Mucosa of descending colon (tissue), 3 donors: ENCODE results near the gene PI4KA. TPM values are rescaled to one million over a fixed set of nuclear protein-coding genes. Genes with fewer than 3 reads are reported as not detected.

Experiments used
- ATAC-seq: fragments of 200-7000 bp; cut with Tn5 transposase; one replicate; pipeline ENCODE4 v1.9.1; 2020; ENCODE audit warnings: mild to moderate bottlenecking, moderate library complexity
- DNase-seq, 3 donors: peaks; one replicate each; pipeline ENCODE4 v3.0.0-alpha.2; 2020
- H3K36me3 ChIP-seq: fragments of 200-600 bp; one replicate; pipeline ENCODE4 v1.8.0; 2021; ENCODE audit warnings: low read depth, mild to moderate bottlenecking
- H3K4me1 ChIP-seq: fragments of 200-600 bp; one replicate; pipeline ENCODE4 v1.8.0; 2021; ENCODE audit warnings: low read depth, mild to moderate bottlenecking
- H3K4me3 ChIP-seq: fragments of 200-600 bp; one replicate; pipeline ENCODE4 v1.8.0; 2021; ENCODE audit warnings: mild to moderate bottlenecking
- H3K9me3 ChIP-seq: fragments of 200-600 bp; one replicate; pipeline ENCODE4 v1.8.0; 2021; ENCODE audit warnings: mild to moderate bottlenecking
- CTCF ChIP-seq: fragments of 200-600 bp; IDR thresholded peaks from one replicate; pipeline ENCODE4 v1.8.0; 2022; ENCODE audit warnings: antibody characterized with exemption, mild to moderate bottlenecking
- intact Hi-C, 2 donors: fragments of 100-400 bp; cut with DNase I in 1 of 2; cut with micrococcal nuclease in 1 of 2; formaldehyde crosslinking; loops; one replicate each; pipeline versions ENCODE4 v1.11.0 to v1.11.1; 2022; cut with DNase I, micrococcal nuclease
- total RNA-seq, 3 donors: library from RNA; stranded (reverse); fragmentation: NEBNext Ultra II Directional in 2 of 3; extraction: Animal tissue kit (Norgen Biotek cat#: 25700) in 2 of 3; gene quantifications; one replicate each; pipeline versions ENCODE4 v1.2.1 to v1.2.4, GENCODE V29; 2021 to 2023
- donor health status: DM: no; HTN: no; CAD: no; lungs with moderate emphysema.
- donor health status: DM: no; HTN: no; CAD: no.
- donor health status: DM: no; HTN: yes; CAD: no.

Gene PI4KA
- total RNA-seq, 3 donors from 2014 or later: 77.7 to 130 (median 95.0) TPM

GRCh38 chr22:20782596-20783299 lies 75.9 kb downstream of the PI4KA start:
- no peak for TF ChIP-seq CTCF
- intact Hi-C loops: no loop called here
- ATAC-seq (no peak), DNase-seq (no peak)
- H3K9me3 ChIP-seq: no peaks in the 10 kb centered on the region
- no peaks in the 10 kb centered on the region for H3K36me3 ChIP-seq
- H3K4me1 ChIP-seq: peaks cover 6% of the 10 kb centered on the region
- no peak overlapping the region for H3K4me3 ChIP-seq

- no peaks in the 10 kb centered on the region for H3K36me3 ChIP-seq
- no peak for TF ChIP-seq CTCF
- intact Hi-C loops: no loop called here
- H3K4me1 ChIP-seq: peaks cover 6% of the 10 kb centered on the region
- no peaks in the 10 kb centered on the region for H3K9me3 ChIP-seq
- no peak for ATAC-seq
- no peak overlapping the region for H3K4me3 ChIP-seq
- DNase-seq: no peak
Observed at GRCh38 chr22:20782083-20782482, 76.5 kb downstream of the PI4KA start.

GRCh38 chr22:20781272-20781990 lies 77.2 kb downstream of the PI4KA start:
- ATAC-seq (no peak), DNase-seq (no peak)
- no peak overlapping the region for H3K4me3 ChIP-seq
- no peak for TF ChIP-seq CTCF
- no peaks in the 10 kb centered on the region for H3K36me3 ChIP-seq
- peaks cover 6% of the 10 kb centered on the region for H3K4me1 ChIP-seq
- no peaks in the 10 kb centered on the region for H3K9me3 ChIP-seq
- intact Hi-C loops: no loop called here

- DNase-seq: no peak
- no peaks in the 10 kb centered on the region for H3K36me3 ChIP-seq
Observed at GRCh38 chr22:20779818-20780158, 78.8 kb downstream of the PI4KA start.

GRCh38 chr22:20779014-20779817 lies 79.4 kb downstream of the PI4KA start:
- H3K9me3 ChIP-seq: no peaks in the 10 kb centered on the region
- no peak for ATAC-seq
- no peaks in the 10 kb centered on the region for H3K36me3 ChIP-seq
- no peak for DNase-seq
- no peak overlapping the region for H3K4me3 ChIP-seq
- intact Hi-C loops: no loop called here
- H3K4me1 ChIP-seq: peaks cover 6% of the 10 kb centered on the region
- no peak for TF ChIP-seq CTCF

More at GRCh38 chr22:20779818-20780158, 78.8 kb downstream of the PI4KA start:
- ATAC-seq: no peak
- TF ChIP-seq CTCF: no peak
- Histone ChIP-seq H3K9me3 (no peaks in the 10 kb centered on the region), H3K4me3 (no peak overlapping the region), H3K4me1 (peaks cover 6% of the 10 kb centered on the region)
- intact Hi-C loops: no loop called here
